Bronchial epithelial cell (primary cell): ENCODE data around the gene CDH2. TPM values are rescaled to one million over a fixed set of nuclear protein-coding genes. Genes with fewer than 3 reads are reported as not detected.

Experiments
- DNase-seq: peaks from one replicate; pipeline ENCODE4 v3.0.0-alpha.2; 2010; ENCODE audit warnings: low read depth
- FAIRE-seq: peaks from 2 replicates; lab custom pipeline; 2011; peaks lifted over from hg19 to GRCh38; lab: Jason Lieb, UNC
- H3K27me3 ChIP-seq: 2 replicates; pipeline ENCODE4 v1.5.1; 2011; ENCODE audit warnings: low read length; ENCODE audit not compliant: control insufficient read depth, insufficient read depth
- H3K36me3 ChIP-seq: 2 replicates; pipeline ENCODE4 v1.5.1; 2011; ENCODE audit warnings: low read length; ENCODE audit not compliant: control insufficient read depth, insufficient read depth
- H3K4me3 ChIP-seq: 2 replicates; pipeline ENCODE4 v1.5.1; 2011; ENCODE audit warnings: mild to moderate bottlenecking, low read depth, low read length, control low read depth
- total RNA-seq: library from RNA; depleted of rRNA; stranded (reverse); fragments of >200 nt; gene quantifications from 2 replicates; pipeline ENCODE4 v1.2.1, GENCODE V29; 2014
- TF ChIP-seq, protein P1 (sequence below): IDR thresholded peaks from 2 replicates; pipeline ENCODE4 v1.5.1; 2011; ENCODE audit warnings: mild to moderate bottlenecking, moderate library complexity, low read length, control low read depth, inconsistent platforms; ENCODE audit not compliant: insufficient read depth, severe bottlenecking

Gene CDH2
- total RNA-seq, 1 donor from 2014 or later: 0.79 TPM

DNA sequence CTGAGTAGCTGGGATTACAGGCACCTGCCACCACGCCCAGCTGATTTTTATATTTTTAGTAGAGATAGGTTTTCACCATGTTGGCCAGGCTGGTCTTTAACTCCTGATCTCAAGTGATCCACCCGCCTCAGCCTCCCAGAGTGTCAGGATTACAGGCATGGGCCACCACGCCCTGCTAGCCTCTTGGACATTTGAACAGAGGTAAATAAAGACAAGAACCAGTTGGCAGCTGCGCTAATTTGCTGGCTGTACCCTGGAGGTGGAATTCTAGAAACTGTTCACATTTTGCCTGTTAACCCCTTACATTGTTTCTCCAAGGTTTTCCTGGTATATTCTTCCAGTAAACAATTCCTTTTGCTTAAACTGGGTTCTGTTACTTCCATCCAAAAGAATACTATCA lies 132.9 kb downstream of the CDH2 start:
- H3K4me3 ChIP-seq: no peak overlapping the region
- H3K36me3 ChIP-seq: no peaks in the 10 kb centered on the region
- H3K27me3 ChIP-seq: no peaks in the 10 kb centered on the region
- DNase-seq: no peak
- TF ChIP-seq, protein P1, sequence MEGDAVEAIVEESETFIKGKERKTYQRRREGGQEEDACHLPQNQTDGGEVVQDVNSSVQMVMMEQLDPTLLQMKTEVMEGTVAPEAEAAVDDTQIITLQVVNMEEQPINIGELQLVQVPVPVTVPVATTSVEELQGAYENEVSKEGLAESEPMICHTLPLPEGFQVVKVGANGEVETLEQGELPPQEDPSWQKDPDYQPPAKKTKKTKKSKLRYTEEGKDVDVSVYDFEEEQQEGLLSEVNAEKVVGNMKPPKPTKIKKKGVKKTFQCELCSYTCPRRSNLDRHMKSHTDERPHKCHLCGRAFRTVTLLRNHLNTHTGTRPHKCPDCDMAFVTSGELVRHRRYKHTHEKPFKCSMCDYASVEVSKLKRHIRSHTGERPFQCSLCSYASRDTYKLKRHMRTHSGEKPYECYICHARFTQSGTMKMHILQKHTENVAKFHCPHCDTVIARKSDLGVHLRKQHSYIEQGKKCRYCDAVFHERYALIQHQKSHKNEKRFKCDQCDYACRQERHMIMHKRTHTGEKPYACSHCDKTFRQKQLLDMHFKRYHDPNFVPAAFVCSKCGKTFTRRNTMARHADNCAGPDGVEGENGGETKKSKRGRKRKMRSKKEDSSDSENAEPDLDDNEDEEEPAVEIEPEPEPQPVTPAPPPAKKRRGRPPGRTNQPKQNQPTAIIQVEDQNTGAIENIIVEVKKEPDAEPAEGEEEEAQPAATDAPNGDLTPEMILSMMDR: no peak
- no peak for FAIRE-seq

DNA sequence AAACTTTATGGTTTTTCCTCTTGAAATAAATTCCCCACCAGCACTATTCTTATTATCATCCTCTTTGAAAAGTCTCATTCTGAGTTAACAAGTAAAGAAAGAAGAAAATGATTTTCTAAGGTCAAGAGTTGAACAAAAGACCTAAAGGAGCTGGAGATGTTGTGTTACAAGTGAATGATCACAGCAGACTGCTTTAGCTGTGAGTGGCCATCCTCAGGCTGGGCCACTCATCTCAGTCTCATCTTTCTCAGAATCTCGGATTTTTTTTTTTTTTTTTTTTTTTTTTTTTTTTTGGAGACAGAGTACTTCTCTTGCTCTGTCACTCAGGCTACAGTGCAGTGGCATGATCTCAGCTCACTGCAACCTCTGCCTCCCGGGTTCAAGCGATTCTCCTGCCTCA lies 133.3 kb downstream of the CDH2 start:
- DNase-seq (no peak), FAIRE-seq (no peak)
- Histone ChIP-seq H3K4me3 (no peak overlapping the region), H3K27me3 (no peaks in the 10 kb centered on the region), H3K36me3 (no peaks in the 10 kb centered on the region)
- TF ChIP-seq, protein P1: no peak

DNA sequence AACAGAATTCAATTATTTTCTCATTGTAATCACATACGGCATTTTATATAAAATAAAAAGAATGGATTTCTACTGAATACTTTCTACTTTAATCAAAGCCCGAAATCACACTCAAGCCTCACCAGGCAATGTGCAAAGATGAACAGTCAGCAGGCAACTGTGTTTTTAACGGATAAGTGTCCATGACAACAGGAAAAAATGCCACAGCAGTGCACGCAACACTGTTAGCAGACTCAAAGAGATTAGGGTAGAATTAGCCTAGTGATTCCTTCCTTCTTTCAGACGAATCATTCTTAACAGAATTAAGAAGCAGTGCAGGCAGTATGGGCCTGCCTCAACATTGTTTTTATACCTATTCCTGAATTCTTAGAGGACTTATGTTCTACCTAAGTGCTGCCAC lies 135.6 kb downstream of the CDH2 start:
- H3K36me3 ChIP-seq: no peaks in the 10 kb centered on the region
- H3K4me3 ChIP-seq: no peak overlapping the region
- FAIRE-seq (no peak), DNase-seq (no peak)
- TF ChIP-seq, protein P1: no peak
- no peaks in the 10 kb centered on the region for H3K27me3 ChIP-seq

DNA sequence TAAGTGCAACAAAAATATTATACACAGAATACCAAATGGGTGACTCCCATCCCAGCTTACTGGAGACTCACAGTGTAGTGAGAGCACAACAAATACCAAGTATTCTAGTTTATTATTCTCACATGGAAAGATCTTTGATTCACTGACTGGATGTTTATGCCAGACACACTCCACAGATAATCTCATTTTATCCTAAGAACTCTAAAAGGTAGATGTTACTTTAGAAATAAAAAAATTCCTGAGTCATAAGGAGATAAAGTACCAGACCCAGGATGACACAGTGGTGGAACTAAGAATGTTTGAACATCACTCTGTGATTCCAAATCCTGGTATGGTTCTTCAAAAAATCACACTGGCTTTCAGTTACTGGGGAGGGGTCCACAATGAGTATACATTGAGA lies 136.2 kb downstream of the CDH2 start:
- Histone ChIP-seq H3K27me3 (no peaks in the 10 kb centered on the region), H3K4me3 (no peak overlapping the region), H3K36me3 (no peaks in the 10 kb centered on the region)
- TF ChIP-seq, protein P1: no peak
- FAIRE-seq (no peak), DNase-seq (no peak)

DNA sequence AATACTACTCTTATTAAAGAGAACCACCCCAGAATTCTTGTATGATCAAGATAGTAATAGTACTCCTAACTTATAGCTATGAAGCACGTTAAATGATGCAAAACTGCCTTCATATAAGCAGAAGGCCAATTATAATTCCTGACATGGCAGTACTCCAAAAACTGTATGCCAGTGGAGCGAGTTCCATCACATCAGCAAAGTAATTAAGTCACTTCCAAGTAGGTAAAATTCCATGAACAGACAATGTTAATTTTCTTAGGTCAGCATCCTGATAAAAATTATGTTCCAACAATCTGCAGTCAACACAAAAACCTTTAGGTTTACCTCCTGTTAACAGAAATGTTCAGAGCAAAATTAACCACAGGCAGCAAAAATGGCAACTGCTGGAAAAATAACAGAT lies 136.7 kb downstream of the CDH2 start:
- H3K4me3 ChIP-seq: no peak overlapping the region
- FAIRE-seq (no peak), DNase-seq (no peak)
- no peaks in the 10 kb centered on the region for H3K36me3 ChIP-seq
- no peaks in the 10 kb centered on the region for H3K27me3 ChIP-seq
- TF ChIP-seq, protein P1: no peak

DNA sequence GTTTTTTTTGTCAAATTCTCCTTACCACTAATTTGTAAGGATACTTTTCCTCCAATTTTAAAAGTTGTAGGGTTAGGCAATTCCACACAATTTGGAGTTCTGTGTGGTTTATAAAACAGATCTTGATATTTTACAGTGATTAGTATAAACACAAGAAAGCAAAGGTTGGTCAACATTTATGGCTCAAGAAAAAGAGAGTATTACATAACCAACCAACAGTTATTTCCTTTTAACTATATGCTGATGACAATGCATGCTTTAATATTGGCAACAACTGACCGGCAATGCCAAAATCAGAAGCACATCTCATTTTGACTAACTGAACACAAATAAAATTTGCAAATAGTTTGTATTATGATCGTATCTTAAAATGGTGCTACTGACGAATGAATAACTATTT lies 137.2 kb downstream of the CDH2 start:
- TF ChIP-seq, protein P1: no peak
- FAIRE-seq (no peak), DNase-seq (no peak)
- Histone ChIP-seq H3K4me3 (no peak overlapping the region), H3K36me3 (no peaks in the 10 kb centered on the region), H3K27me3 (no peaks in the 10 kb centered on the region)
